8988T (cell line): ENCODE measurements around the gene LONRF2.

Experiments
- DNase-seq: peaks from one replicate; pipeline ENCODE4 v3.0.0; 2011

Gene LONRF2

DNA sequence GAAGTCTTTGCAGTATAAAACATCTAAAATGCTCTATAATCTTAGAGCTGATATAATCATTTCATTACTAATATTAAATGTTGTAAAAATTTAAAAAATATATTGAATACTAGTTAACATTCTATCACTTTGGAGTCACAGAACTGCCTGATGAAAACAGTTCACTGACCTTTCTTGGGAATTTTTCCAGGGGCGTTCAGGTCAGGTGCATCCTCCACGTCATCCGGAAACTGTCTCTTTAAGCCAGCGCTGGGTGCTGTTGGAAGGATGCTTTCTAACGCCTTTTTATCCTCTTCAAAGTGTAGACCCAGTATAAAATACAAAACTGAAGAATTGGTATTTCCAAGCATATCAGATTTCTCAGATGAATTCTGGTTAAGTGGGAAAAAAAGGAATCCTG is 22.8 kb downstream of the LONRF2 start:
- no peak for DNase-seq

- DNase-seq = no peak
Observed at GRCh38 chr2:100297511-100297910, 24.8 kb downstream of the LONRF2 start.

GRCh38 chr2:100294162-100294497 is 28.2 kb downstream of the LONRF2 start:
- DNase-seq = no peak

DNA sequence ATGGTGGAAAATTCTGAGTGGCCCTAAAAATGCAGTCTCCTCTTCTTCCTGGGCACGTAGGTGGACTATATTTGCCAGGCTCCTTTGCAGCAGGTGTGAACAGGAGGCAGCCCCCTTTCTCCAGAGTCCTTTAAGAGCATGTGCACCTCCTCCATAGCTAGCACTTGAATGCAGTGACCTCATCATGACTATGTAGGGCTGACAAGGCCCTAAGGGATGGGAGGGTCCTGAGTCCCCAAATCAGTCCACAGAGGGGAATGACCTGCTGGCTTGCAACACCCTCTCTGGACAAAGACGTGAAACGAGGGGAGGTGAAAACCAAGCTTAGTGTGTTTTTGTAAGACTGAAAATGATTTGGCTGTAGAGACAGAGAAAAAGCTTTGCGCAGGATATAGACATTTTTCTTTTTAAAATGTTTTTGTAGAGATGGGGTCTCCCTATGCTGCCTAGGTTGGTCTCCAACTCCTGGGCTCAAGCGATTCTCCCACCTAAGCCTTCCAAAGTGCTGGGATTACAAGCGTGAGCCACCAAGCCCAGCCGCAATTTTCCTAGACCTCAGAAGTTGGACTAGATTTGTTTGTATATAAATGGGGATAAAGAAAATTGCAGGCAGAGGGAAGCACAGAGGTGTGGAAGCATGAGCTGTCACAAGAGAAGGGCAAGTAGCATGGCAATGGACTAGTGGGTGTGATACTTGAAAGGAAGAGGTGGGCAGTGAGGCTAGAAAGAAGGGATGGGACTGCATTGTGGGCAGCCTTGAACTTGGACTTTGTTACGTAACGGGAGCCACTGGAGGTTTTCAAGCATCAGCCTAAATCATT is 28.8 kb downstream of the LONRF2 start:
- DNase-seq = no peak

DNA sequence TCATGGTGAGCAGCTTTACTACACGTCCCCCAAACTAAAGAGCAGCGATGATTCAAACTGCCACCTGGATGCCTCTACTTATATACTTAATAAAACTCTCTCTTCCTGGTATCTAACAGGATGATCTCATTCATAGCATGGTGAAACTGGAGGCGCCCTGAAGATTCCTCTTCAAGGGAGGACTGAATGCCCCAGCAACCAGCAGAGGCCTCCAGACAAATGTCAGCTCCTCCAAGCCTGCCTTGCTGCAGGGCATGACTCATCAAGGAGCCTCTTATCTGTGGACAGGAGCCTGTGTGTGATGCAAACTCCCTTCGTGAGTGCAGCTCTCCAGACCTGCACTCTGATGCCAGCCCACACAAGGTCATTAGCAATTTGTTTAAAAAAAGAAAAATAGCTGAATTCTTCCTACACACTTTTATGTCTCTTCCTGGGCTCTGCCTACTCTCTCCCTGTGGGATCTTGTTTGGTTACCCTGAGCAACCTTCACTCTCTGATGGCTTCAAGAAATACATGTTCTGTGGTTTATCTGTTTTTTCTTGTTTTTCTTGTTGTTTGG is 30.2 kb downstream of the LONRF2 start:
- DNase-seq = peak; percentile 30

DNA sequence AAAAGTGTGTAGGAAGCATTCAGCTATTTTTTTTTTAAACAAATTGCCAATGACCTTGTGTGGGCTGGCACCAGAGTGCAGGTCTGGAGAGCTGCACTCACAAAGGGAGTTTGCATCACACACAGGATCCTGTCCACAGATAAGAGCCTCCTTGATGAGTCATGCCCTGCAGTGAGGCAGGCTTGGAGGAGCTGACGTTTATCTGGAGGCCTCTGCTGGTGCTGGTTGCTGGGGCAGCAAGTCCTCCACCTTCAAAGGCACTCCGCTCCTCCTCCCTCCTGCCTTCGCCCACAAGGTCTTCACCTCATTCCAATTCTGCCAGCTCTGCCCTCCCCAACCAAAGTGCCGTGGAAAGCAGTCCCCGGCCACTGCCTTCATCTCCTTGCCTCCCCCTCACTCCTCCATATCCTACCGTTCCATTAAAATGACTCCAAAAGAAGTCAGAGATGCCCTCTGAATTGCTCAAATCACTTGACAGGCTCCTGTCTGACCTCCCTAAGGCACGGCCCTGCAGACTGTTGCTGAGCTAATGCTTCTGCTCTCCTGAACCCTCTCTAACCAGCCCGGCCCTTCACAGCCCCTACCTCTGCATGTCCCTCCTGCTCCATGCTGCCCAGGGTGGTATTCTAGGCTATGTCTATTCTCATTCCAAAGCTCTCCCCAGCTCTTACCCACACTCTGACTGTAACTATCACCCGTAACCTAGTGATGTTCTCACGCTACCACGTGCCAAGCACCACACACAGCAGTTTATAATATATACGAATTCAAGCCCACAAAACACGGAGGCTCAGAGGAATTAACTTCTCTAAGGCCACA is 30.9 kb downstream of the LONRF2 start:
- DNase-seq = peak; percentile 57

- DNase-seq = no peak
Observed at GRCh38 chr2:100290718-100291151, 31.6 kb downstream of the LONRF2 start.

DNA sequence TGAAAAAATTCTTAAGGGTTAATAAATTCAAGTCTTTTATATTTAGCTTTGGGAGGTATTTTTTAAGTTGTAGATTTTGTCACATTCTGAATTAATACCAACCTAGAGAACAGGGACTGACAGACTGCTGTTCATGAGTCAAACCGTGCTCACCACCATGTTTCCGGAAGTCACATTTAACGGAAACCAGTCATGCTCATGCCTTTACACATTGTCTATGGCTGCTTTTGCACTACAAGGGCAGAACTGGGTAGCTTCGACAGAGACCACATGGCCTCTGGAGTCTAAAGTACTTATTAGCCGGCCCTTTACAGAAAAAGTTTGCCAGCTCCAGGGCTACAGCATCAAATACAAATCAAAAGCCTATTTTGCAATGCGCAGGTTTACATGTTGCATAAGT is 33.3 kb downstream of the LONRF2 start:
- DNase-seq = no peak

DNA sequence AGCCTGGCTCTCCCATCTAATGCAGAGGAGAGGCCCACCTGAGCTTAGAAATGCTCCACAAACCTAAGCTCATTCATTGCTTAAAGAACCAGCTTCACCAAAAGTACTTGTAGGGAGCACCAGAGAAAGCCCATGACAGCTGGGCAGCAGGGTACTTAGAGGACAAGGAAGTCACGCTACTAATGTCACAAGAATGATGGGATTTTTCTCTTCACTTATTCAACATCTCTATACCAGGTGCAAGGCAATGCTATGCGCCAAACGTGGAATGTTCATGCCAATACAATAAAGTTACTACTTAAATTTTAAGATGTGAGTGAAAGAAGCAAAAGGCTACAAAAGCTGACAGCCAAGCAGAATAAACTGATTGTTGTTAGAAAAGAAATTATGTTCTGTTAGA is 36.0 kb downstream of the LONRF2 start:
- no peak for DNase-seq

DNA sequence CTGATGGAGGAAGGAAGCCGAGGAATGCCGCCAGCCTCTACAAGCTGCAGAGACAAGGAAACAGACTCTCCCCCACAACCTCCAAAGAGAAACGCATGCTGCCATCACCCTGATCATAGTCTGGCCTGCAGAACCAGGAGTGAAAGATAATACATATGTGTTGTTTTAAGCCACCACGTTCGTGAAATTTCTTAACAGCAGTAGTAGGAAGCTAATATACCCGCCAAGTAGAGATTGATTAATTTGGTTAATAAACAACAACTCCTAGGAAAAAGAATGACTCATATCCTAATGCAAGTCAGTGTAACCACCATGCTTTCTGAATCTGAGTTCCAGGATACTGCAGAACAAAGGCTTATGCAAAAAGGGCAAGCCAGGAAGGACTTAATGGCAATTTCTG is 36.6 kb downstream of the LONRF2 start:
- no peak for DNase-seq

DNA sequence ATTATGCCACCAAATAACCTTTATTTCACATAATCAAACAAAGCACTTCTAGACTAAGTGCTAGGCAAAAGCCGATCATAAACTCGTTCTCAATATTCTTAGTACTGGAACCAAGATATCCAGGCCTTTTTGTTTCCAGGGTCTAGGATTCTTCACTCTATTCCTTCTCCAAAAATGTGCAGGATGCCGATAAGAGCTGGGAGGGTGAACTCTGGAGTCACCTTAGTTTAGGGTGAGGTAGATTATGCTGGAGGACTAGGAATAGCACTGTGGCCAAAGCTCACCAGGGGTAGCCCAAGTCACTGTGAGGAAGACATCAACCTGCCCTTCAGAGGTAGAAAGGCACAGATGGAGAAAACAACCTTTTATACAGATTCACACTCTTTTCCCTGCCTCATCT is 37.3 kb downstream of the LONRF2 start:
- no peak for DNase-seq

DNA sequence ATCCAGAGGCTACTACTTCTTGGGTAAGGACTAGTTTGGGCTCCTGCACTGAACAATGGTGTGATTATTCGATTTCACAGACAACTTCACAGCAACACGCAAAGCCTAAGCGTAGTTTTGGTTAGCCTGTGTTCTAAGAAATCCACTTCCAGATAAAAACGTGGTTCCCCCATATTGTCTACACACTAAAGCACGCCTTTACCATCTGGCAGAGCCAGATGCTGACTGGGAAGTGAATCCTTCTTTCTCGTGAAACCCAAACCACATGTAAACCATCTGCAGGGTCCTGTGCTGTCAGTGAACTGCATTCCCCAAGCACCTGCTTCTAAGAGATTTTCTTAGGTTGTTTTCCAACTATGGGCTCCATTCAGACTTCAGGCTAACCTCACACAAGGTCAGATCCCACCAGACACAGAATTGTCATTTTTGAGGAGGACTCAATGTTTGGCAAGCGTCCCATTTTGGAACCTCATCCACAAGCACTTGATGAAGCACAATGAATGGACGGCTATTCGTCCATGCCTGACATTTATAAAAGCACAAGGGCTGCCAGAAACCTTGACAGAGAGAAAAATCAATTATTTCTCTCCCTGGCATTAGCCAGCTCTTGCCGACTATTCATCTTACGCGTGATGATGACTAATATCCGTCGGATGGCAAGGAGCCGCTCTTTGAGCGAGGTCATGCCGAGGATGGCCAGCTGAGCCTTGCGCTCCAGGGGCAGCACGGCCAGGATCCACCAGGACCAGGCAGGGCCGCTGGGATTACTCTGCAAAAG is 38.4 kb downstream of the LONRF2 start:
- no peak for DNase-seq

GRCh38 chr2:100281521-100282438 is 40.5 kb downstream of the LONRF2 start:
- no peak for DNase-seq

DNA sequence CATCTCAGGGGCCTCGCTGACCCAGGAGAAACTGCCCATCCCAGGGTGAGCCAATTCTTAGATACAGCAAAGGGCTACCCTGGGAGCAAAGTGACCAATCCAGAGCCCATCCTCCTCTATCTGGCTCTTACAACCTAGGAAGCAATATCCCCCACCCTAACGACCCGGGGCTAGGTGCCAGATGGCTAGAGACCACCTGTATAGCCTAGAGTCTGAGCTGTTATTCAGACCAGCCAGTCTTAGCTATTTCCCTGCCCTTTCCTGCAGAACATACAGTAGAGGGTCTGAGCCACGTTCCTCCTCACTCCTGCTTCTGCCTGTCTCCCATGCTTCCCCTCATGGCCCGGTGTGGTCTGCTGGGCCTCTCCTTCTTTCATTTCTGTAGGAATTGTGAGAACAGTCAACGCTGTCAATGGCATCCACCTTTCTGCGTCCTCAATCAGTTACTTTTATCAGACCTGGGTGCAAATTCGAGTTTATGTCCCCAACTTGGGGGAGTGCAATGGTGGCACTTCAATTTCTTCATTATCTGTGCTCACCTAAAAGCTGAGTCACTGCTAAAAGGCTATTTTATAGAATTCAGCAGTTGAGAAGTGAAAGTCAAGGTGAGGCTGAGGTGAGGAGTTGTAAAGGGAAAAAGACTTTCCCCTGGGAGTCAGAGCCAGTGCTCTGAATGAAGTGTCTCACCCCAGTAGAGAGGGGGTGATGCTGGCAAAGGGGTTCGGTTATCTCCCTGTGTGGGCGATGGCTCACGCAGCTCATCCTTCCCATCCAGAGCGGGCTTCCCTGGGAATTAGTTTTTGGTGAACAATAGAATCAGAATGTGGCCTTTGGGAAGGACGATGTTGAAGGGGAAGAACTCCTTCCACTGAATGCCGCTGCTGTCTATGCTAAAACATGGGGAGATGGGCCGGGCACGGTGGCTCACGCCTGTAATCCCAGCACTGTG is 42.4 kb downstream of the LONRF2 start:
- DNase-seq = no peak

- DNase-seq = no peak
Observed at GRCh38 chr2:100278986-100279385, 43.3 kb downstream of the LONRF2 start.

- DNase-seq = no peak
Observed at GRCh38 chr2:100278501-100278900, 43.8 kb downstream of the LONRF2 start.

DNA sequence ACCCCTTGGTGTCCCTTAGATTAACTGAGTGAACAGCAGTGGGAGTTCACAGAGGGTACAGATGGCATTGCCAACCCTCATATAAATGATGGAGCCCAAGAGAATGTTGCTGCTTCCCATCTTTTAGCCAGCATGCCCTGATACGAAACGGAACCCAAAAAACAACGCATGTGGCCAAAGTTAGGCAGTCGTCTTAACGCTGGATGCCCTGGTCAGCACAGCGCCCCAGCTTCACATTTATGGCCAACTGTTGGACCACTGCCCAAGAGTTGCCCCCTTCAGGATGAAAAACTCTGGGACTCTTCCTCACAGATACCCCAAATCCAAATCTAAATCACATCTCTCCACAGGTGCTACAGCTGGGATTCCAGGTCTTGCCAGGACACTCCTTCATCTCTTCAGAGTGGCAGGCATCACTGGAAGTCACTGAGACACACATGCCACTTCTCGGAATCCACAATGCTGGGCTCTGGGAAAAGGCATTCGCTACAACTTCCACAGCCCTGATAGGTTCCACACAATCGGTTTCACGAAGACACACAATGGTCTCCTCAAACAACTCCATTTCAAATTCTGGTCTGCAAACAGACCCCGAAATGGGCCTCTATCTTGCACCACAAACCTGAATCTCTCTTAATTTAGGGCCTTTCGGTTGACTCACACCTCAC is 44.6 kb downstream of the LONRF2 start:
- no peak for DNase-seq

DNA sequence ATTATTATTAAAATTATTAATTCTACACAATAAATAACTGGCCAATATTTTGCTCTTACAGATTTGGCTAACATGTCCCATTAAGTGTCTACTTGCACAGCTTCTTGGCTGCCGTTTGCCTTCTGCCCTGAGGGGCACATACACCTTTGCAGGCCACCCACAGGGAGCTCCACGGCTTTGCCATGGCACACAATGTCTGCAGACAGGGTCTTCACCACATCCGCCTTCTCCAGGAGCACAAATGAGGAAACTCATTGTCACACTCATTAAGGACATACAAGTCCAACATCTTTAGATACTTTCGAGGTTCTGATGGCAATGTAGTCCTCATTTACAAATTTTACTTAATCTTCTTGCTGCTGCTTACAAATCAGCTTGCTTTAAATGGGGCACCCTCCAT is 45.6 kb downstream of the LONRF2 start:
- no peak for DNase-seq

GRCh38 chr2:100275200-100275589 is 47.1 kb downstream of the LONRF2 start:
- DNase-seq = no peak

GRCh38 chr2:100274566-100275199 is 47.6 kb downstream of the LONRF2 start:
- DNase-seq = no peak
